ENCODE results near the gene SLC25A25.
A peak's percentile ranks its signal among the peaks of the same experiment; 100 is the strongest.
"Not testable (repeated sequence)": the region's sequence is repeated elsewhere in the genome, so short reads cannot be mapped to it uniquely, and the experiment has no call there.

The SLC25A25 gene
- total RNA-seq = 13.6 to 75.0 (median 46.3) reads per million in 17 experiments

DNA sequence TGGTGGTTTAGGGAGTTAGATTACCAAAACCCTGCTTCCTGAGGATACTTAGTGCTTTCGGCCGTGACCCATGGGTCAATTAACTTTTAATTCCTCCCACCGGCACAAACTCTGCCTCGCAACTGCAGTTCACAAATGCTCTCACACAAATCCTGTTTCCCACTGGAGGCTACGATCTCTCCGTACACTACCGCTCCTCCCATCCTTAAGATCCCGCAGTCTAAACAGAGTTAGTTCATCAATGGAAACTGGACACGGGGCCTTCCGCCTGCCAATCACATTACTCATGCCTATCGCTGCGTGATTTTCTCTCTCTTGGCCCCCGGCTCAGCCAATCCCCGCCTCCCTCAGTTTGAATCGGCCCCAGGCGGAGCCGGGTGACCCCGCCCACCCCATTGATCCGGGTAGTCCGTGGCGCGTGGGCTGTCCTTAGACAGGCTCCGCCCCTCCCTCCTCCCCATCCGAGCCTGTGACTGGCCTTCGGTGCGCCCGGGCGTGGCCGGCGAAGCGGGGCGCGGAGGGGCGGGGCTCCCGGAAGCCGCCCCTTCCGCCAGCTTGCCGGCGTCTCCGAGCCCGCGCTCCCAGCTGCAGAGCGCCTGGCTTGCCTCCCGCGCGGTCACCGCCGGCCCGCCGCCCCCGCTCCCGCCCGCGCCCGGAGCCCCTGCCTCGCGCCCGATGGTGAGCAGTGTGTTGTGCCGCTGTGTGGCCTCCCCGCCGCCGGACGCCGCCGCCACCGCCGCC lies at the start of gene SLC25A25:
TSS of gene SLC25A25 (plus strand) at position 588 of the 741 bp plus-strand sequence. CDS start at position 676, 88 bp downstream.
- peak; percentile 100 for DNase-seq

DNA sequence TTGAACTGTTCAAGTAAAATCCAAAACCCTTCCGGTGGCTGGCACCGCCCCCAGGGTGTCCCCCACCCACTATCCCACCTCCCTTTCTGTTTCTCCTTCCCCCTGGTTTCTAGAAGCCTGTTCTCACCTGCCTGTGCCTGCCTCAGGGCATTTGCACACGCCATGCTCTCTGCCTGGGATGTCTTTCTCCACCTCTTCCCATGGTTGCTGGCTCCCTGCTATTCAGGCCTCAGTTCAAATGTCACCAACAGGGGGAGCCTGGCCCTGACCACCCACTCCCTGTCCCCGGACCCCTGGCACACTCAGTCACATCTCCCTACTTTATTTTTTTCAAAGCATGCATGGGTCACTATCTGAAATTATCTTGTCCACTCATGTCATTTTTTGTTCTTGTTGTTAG lies 47.3 kb upstream of the SLC25A25 start:
- peak in 1 of 4 experiments; percentile 29 for DNase-seq

DNA sequence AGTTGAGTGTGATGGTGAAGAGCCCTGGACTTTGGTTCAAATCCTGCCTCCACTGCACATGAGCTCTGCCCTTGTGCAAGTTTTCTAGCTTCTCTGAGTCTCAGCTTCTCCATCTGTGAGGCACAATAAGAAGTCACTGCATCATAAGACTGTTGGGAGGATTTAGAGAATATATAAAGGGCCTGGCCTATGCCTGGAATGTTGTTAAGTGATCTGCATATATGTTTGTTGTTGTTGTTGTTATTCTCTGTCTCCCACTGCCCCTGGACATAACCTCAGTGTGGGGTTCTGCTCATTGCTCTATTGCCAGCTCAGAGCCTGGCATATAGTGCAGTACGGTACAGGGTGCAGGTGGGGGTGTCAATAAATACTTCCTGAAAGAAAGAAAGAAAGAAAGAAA lies 46.9 kb upstream of the SLC25A25 start:
- peak in 2 of 4 experiments; percentile 21 to 28 for DNase-seq

DNA sequence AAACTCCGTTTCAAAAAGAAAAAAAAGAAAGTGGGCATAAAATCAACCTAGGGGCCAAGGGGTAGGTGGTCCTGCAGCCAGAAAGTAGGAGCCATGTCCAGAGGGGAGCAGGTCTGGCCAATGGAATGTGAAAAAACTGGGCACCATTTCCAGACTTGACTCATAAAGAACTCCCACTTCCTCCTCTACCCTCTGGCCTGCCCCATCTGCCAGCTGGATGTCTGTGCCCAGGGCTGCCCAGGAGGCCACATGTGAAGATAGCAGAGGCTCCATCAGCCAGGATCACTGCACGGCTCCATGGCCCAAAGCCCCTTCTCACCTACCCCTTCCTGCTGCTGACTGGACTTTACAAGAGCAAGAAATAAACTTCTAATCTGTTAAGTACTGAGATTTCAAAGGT lies 45.1 kb upstream of the SLC25A25 start:
- DNase-seq = peak in 3 of 4 experiments; percentile 25 to 53 (median 42)

DNA sequence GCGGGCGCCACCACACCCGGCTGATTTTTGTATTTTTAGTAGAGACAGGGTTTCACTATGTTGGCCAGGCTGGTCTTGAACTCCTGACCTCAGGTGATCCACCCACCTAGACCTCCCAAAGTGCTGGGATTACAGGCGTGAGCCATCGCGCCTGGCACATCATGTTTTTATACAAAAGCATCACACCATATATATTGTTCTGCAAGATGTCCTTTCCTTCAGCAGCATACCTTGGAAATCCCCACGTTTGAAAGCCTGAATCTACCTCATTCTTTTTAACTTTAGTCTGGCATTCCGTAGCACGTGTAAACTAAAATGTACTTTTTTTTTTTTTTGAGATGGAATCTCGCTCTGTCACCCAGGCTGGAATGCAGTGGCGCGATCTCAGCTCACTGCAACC lies 44.4 kb upstream of the SLC25A25 start:
- DNase-seq = not testable (repeated sequence)

DNA sequence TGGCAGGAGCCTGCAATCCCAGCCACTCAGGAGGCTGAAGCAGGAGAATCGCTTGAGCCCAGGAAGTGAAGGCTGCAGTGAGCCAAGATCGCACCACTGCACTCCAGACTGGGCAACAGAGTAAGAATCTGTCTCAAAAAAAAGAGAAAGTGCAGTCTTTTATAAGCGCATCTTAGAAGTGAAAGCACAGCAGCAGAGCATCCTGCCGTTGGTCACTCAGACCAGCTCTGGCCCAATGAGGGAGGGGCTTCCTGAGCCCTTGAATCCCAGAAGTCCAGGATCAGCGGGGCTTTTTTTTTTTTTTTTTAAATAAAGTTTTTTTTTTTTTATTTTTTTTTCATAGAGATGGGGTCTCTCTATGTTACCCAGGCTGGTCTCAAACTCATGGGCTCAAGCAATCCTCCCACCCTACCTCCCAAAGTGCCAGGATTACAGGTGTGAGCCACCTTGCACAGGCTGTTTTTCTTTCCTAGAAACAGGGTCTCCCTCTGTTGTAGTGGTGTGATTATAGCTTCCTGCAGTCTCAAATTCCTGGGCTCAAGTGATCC lies 43.2 kb upstream of the SLC25A25 start:
- no peak for DNase-seq

DNA sequence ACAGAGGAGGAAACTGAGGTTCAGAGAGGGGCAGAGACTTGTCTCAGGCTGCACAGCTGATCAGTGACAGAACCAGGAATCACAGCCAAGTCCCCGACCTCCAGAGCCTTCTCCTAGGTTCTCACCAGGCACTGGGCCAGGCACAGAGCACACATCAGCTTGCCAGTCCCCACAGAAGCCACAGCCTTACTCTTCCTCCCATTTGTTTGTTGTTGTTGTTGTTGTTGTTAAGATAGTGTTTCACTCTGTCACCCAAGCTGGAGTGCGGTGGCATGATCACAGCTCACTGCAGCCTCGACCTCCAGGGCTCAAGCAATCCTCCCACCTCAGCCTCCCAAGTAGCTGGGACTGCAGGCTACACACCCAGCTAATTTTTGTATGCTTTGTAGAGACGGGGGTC lies 42.3 kb upstream of the SLC25A25 start:
- DNase-seq = no peak

DNA sequence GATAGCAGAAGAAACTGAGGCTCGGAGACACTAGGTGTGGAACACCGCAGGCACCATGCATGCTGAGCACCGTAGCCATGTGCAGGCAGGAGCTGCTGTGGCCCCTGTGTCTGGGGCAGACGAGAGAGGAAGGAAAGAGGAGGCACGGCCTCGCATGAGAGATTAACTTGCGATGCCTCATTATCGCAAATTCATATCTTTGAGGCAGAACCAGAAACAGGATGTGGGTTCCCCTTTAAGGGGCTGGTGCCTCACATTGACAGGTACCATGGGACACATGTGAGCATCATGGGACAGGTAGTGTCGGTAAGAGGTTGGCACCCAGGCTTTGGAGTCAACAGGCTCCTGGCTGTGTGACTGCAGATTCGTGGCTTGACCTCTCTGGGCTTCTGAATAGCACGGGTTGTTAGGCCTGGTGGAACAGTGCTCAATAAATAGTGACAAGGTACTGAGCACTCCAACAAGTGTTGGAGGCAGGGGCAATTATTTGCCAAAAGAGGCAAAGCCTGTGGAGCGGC lies 41.7 kb upstream of the SLC25A25 start:
- DNase-seq = no peak

DNA sequence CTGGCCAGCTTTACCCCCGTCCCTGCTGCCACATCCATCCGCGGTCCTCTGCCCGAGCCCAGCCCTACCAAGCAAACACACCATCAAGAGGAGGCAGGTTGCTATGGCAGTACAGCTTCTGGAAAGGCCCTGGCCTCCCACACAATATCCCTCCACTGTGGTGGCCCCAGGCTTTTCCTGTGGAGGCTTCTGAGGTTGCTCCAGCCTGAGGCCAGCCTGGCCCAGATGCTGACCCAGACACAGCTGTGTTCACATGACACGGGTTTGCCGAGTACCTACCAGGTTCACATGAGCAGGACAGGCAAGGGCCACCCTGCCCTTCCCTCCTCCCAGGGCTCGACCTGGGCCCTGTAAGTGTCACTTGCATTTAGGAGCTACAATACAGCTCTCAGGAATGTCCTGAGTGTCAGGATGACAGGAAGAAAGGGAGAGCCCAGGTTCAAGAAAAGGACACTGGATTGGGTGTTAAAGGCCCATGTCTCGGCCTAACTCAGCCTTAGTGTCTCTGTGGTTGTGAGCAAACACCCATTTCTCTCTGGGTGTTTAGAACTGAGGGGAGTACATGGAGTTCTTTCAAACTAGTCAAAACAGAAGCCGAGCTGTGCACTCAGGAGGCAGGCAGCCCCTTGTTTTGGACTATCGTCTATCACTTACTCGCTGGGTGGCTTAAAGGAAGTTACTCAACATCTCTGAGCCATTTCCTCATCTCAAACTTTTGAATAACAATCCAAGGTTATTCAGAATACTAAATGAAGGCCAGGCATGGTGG lies 41.1 kb upstream of the SLC25A25 start:
- DNase-seq = peak; percentile 36 to 75 (median 57)

DNA sequence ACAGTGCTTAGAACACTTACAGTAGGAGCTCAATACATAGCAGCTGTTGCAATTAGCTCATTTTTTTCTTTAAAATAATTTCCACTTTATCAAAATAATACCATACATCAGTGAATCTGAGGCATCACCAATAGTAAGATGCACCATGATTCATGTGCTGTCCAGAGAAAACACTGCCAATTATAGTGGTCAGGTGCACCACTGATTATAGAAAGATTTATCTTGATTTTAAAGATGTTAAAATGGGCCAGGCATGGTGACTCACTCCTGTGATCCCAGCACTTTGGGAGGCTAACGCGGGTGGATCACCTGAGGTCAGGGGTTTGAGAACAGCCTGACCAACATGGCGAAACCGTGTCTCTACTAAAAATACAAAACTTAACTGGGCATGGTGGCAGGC lies 40.3 kb upstream of the SLC25A25 start:
- DNase-seq = no peak

DNA sequence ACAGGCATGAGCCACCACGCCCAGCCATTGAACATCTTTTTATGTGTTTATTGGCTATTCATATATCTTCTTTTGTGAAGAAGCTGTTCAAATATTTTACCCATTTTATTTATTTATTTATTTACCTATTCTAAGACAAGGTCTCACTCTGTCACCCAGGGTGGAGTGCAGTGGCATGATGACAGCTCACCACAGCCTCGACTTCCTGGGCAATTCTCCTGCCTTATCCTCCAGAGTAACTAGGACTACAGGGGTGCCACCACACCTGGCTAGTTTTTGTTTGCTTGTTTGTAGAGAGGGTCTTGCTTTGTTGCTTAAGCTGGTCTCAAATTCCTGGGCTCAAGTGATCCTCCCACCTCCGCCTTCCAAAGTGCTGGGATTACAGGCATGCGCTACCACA lies 34.4 kb upstream of the SLC25A25 start:
- no peak for DNase-seq

DNA sequence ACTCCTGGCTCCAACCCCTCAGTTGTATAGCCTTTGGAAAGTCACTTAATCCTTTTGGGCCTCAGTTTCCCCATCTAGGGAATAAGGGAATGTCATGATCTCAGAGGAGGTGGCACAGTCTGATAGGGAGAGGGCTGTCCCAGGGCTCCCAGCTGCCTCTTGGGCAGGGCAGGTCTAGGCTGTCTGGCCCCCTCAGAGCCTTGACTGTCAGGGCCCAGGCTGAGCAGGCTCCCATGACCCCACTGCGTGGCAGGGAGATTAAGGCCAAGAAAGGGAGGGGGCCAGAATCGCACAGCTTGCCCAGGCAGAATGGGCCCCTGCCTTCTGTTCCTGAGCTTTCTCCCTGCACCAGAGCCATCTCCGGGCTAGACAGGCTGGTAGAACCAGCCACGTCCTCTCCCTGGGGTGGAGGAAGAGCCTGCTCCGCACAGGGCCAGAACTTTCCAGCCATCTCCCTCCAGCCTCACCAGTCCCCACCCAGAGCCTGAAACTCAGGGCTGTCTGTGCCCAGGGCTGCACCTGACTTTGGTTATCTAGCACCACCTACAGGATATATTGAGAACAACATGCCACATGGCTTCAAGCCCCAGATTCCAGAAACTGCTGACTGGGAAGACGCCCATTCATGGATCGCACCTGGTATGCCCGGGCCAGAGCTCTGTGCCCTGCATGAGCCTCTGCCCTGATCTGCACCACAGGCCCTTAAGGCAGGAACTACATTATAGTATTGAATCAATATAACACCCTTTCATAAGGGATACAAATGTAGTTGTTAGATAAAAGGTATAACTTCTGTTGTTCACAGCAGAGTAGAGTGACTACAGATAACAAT lies 33.0 kb upstream of the SLC25A25 start:
- DNase-seq = peak; percentile 78 to 87 (median 80)

DNA sequence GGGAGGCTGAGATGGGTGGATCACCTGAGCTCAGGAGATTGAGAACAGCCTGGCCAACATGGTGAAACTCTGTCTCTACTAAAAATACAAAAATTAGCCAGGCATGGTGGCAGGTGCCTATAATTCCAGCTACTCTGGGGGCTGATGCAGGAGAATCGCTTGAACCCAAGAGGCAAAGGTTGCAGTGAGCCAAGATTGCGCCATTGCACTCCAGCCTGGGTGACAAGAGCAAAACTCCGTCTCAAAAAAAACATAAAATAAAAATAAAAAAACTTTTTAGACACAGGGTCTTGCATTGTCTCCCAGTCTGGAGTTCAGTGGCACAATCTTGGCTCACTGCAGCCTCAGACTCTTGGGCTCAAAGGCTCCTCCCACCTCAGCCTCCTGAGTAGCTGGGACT lies 31.5 kb upstream of the SLC25A25 start:
- not testable (repeated sequence) for DNase-seq

DNA sequence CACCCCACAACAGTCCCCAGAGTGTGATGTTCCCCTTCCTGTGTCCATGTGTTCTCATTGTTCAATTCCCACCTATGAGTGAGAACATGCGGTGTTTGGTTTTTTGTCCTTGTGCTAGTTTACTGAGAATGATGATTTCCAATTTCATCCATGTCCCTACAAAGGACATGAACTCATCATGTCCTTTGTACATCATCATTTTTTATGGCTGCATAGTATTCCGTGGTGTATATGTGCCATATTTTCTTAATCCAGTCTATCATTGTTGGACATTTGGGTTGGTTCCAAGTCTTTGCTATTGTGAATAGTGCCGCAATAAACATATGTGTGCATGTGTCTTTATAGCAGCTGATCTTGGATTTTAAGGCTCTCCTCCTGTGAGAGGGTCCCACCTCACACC lies 27.2 kb upstream of the SLC25A25 start:
- not testable (repeated sequence) for DNase-seq

DNA sequence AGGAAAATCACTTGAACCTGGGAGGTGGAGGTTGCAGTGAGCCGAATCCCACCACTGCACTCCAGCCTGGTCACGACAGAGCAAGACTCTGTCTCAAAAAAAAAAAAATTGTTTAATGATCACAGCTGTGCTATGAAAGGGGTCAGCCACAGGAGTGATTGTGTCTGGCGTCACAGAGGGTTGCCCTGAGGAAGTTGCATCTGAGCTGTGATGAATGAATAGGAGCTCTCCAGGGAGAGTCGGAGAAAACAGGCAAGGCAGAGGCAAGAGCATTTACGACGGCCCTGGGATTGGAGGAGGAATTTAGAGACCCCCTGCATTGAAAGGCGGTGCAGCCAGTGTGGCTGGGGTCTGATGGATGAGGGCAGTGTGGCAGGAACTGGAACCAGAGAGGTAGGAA lies 26.0 kb upstream of the SLC25A25 start:
- no peak for DNase-seq

DNA sequence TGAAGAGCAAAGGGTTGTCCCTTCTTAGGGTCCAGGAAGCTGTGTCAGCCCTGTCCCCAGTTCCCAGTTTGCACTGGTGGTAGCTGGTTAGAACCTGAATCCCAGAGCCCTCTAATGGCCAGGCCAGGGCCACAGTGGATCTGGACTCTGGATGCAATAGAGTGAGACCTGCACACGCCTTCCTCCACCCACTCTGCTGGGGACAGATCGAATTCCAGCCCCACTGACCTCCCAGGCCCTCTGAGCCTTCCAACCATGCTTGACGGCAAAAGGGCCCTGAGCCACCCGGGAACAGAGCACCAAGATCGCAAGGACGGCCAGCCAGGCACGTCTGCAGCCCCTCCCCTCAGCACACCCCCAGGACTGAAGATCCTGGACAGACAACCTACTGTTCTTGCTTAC lies 24.6 kb upstream of the SLC25A25 start:
- DNase-seq = no peak

DNA sequence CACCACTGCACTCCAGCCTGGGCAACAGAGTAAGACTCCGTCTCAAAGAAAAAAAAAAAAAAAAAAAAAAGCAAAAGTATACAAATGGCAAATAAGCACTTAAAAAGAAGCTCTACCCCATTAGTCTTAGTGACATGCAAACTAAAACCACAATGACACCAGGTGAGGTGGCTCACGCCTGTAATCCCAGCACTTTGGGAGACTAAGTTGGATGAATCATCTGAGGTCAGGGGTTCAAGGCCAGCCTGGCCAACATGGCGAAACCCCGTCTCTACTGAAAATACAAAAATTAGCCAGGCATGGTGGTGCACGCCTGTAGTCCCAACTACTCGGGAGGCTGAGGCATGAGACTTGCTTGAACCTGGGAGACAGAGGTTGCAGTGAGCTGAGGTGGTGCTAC lies 22.6 kb upstream of the SLC25A25 start:
- not testable (repeated sequence) for DNase-seq

DNA sequence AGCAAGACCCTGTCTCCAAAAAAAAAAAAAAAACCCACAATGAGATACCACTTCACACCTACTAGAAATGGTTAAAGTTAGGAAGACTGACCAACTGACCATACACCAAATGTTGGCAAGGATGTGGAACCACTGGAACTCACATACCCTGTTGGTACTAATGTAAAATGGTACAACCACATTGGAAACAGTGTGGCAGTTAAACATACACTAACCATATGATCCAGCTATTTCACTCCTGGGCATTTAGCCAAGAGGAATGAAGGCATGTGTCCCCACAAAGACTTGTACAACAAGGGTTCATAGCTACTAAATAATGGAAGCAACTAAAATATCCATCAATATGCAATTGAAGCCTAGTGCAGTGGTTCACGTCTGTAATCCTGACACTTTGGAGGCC lies 22.2 kb upstream of the SLC25A25 start:
- peak in 1 of 4 experiments; percentile 19 for DNase-seq

DNA sequence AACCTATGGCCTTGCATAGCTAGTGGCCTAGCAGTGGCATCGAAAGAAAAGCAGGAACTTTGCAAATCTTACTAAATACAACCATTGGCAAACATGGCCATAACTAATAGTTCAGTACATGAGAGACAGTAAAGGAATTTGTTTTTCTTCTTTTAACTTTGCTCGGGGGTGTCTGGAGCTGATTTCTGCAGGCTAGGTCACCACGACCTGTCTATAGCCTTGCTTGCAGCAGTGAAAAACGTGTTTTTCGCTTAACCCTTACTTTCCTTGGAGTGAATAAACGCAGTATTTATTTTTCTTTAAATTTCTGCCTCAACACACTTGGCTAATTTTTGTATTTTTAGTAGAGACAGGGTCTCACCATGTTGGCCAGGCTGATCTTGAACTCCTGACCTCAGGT lies 20.8 kb upstream of the SLC25A25 start:
- DNase-seq = peak in 2 of 4 experiments; percentile 7 to 29

DNA sequence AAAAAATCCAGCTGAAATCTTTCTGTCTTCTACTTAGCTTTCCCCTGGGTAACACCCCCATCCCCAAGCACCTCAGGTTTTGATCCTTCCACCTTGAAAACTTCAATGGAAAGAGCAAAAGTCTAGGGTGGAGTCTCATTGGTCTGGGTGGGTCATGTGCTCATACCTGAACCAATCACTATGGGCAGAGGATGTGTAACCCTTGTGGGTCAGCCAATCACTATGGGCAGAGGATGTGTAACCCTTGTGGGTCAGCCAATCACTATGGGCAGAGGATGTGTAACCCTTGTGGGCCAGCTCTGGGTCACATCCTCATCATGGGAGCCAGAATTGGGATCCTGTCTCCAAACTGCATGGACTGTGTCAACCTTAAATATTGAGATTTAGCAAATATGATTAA lies 19.4 kb upstream of the SLC25A25 start:
- no peak for DNase-seq

DNA sequence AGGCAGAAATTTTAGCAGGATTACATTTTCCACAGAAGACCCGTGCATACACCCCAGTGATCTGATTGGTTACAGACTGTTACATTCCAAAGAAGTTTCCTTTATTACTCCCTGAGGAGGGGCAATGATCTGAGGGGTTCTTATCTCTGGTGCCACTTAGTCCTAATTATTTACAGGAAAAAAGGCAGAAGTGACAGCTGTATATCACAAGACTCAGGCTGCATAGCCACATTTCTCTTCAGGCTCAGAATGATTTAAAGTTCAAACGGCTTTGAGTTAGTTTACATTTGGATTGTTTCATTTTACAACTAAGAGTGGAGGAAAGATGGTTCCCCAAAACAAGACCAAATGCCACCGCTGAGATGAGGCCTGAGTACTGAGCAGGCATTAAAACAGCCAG lies 18.2 kb upstream of the SLC25A25 start:
- peak in 3 of 4 experiments; percentile 25 to 56 (median 34) for DNase-seq
